HepG2 (cell line): ENCODE measurements around the gene IZUMO4. TPM values are rescaled to one million over a fixed set of nuclear protein-coding genes. Genes with fewer than 3 reads are reported as not detected.

Experiments
- CERS6 ChIP-seq: sonication (generic); formaldehyde crosslinking; IDR thresholded peaks from 2 replicates; pipeline ENCODE4 v1.5.0; 2020; ENCODE audit warnings: missing genetic modification reagents
- FOXK1 ChIP-seq: sonication (generic); formaldehyde crosslinking; IDR thresholded peaks from 2 replicates; pipeline ENCODE4 v1.4.0; 2020; ENCODE audit warnings: low read depth, missing genetic modification reagents, borderline replicate concordance
- GPN1 ChIP-seq: sonication (generic); formaldehyde crosslinking; IDR thresholded peaks from 2 replicates; pipeline ENCODE4 v1.5.1; 2020; ENCODE audit warnings: missing genetic modification reagents, borderline replicate concordance
- KLF16 ChIP-seq, 2 experiments: sonication (generic) in 1 of 2; formaldehyde crosslinking in 1 of 2; IDR thresholded peaks; 2 replicates each; pipeline versions ENCODE4 v1.6.1 to v1.8.0; 2016 to 2023; ENCODE audit warnings: missing genetic modification reagents in 2 of 2, missing compliant biosample characterization in 1 of 2
- NBN ChIP-seq: fragments of 450-650 bp; conservative IDR thresholded peaks from 2 replicates; pipeline ENCODE4 v1.6.1; 2017
- NR1H2 ChIP-seq: sonication (generic); formaldehyde crosslinking; IDR thresholded peaks from 2 replicates; pipeline ENCODE4 v1.8.1; 2022; ENCODE audit warnings: low read depth, missing genetic modification reagents, borderline replicate concordance
- SATB2 ChIP-seq: sonication (generic); formaldehyde crosslinking; IDR thresholded peaks from 2 replicates; pipeline ENCODE4 v1.5.0; 2020; ENCODE audit warnings: missing genetic modification reagents
- USF2 ChIP-seq, 2 experiments: sonication (generic) in 1 of 2; formaldehyde crosslinking in 1 of 2; IDR thresholded peaks; 2 replicates each; pipeline versions ENCODE4 v1.5.1 to v1.6.1; 2011 to 2020; ENCODE audit warnings: borderline replicate concordance in 1 of 2, low read depth in 1 of 2, low read length in 1 of 2, mild to moderate bottlenecking in 1 of 2, missing genetic modification reagents in 1 of 2, moderate library complexity in 1 of 2
- ZFP41 ChIP-seq: sonication (generic); formaldehyde crosslinking; IDR thresholded peaks from 2 replicates; pipeline ENCODE4 v1.4.0; 2020; ENCODE audit warnings: mild to moderate bottlenecking, missing genetic modification reagents, borderline replicate concordance
- ZNF235 ChIP-seq: sonication (generic); formaldehyde crosslinking; IDR thresholded peaks from 2 replicates; pipeline ENCODE4 v1.8.1; 2023; ENCODE audit warnings: mild to moderate bottlenecking, missing genetic modification reagents, borderline replicate concordance
- ZNF337 ChIP-seq: sonication (generic); formaldehyde crosslinking; IDR thresholded peaks from 2 replicates; pipeline ENCODE4 v1.5.1; 2020; ENCODE audit warnings: missing genetic modification reagents, low read depth, mild to moderate bottlenecking, borderline replicate concordance
- ZNF629 ChIP-seq: sonication (generic); formaldehyde crosslinking; conservative IDR thresholded peaks from 2 replicates; pipeline ENCODE4 v1.5.0; 2020; ENCODE audit warnings: missing genetic modification reagents
- ZNF660 ChIP-seq: sonication (generic); formaldehyde crosslinking; IDR thresholded peaks from 2 replicates; pipeline ENCODE4 v1.5.1; 2020; ENCODE audit warnings: mild to moderate bottlenecking, low read depth, missing genetic modification reagents, borderline replicate concordance
- ZNF878 ChIP-seq: sonication (generic); formaldehyde crosslinking; IDR thresholded peaks from 2 replicates; pipeline ENCODE4 v1.8.1; 2023; ENCODE audit warnings: mild to moderate bottlenecking, missing genetic modification reagents, moderate library complexity
- polyA plus RNA-seq, 8 experiments: library from polyadenylated mRNA; depleted of rRNA in 3 of 8; stranded (reverse) in 7 of 8; unstranded in 1 of 8; fragments of >200 nt; fragmentation: Illumina TruSeq in 4 of 8; extraction: Trizol in 4 of 8; gene quantifications; 2 replicates each; pipeline versions ENCODE4 v1.2.1 to v1.2.3, GENCODE V29; 2011 to 2016; ENCODE audit warnings: low read depth in 4 of 8, missing spikeins in 1 of 8, mixed read lengths in 1 of 8; ENCODE audit not compliant: insufficient read depth in 1 of 8
- total RNA-seq, 5 experiments: library from RNA; depleted of rRNA; stranded (reverse); fragments of >200 nt; fragmentation: Illumina TruSeq; extraction: Trizol; gene quantifications; 2 replicates each; pipeline ENCODE4 v1.2.3, GENCODE V29; 2016; ENCODE audit warnings: low read depth in 1 of 5
- TF ChIP-seq, protein P1 (sequence below): sonication (generic); formaldehyde crosslinking; IDR thresholded peaks from one replicate; pipeline ENCODE4 v1.5.1; 2020; ENCODE audit warnings: mild to moderate bottlenecking, missing genetic modification reagents; ENCODE audit errors: not compliant biosample characterization

IZUMO4 gene
- total and polyA plus RNA-seq, 2 of the 13 experiments (the other 11 are each of a cell fraction or from before 2014, with no cell fraction given) = 0.77 to 3.9 TPM

DNA sequence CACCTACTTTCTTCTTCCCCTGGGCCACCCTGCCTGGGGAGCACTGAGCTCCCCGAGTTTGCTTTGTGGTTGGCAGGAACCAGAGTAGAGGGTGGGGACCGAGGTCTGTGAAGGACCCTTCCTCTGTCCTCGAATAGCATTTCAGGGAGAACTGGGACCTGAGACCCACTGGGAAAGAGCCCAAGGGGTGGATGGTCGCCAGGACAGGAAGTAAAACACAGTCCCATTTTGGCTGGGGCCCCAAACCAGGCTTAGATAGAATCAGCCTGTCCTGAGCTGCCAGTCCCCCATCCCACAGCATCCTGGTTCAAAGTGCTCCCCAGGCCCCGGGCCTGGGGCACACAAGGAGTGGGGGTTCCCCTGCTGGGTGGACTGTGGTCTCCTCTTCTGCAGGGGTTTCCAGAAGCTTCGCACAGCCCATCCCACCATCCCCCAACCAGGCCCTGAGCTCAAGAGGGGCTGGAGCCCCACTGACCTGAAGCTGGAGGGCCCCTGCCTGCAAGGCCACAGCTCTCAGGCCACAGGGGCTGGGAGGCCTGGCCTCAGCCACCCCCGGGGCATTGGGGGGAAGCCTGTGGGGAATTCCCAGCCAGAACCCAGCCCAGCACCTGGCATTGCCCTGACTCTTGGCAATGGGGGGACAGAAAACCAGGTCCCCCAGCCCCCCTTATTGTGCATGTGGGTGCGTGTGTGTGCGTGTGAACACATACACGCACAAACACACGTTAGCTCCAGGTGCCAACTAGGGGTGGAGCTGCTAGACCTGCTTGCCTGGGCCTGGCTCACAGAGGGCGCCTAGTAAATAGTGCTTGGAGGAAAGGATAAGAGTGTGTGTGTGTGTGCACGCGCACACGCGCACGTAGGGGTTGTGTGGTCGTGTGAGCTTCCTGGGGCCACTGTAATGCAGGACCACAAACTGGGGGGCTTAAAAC lies 44.7 kb upstream of the IZUMO4 start (continued):
- TF ChIP-seq CERS6 (CRISPR knock-in tag) (no peak), FOXK1 (CRISPR knock-in tag) (no peak), ZNF337 (CRISPR knock-in tag) (no peak), NBN (no peak), SATB2 (CRISPR knock-in tag) (no peak), USF2 (IDR thresholded peaks at IDR 0.05; ENCODE audit: low read depth, low read length) (no peak), USF2 (CRISPR knock-in tag; IDR thresholded peaks at IDR 0.05; ENCODE audit: borderline replicate concordance) (no peak), ZNF629 (CRISPR knock-in tag) (no peak), ZNF878 (CRISPR knock-in tag) (no peak), ZNF660 (no peak), KLF16 (CRISPR knock-in tag; IDR thresholded peaks at IDR 0.05) (no peak), ZNF235 (CRISPR knock-in tag) (peak; percentile 23; the same call in 1 of the 2 replicates), NR1H2 (CRISPR knock-in tag) (no peak), GPN1 (CRISPR knock-in tag) (no peak), ZFP41 (CRISPR knock-in tag) (no peak)
- TF ChIP-seq, protein P1, sequence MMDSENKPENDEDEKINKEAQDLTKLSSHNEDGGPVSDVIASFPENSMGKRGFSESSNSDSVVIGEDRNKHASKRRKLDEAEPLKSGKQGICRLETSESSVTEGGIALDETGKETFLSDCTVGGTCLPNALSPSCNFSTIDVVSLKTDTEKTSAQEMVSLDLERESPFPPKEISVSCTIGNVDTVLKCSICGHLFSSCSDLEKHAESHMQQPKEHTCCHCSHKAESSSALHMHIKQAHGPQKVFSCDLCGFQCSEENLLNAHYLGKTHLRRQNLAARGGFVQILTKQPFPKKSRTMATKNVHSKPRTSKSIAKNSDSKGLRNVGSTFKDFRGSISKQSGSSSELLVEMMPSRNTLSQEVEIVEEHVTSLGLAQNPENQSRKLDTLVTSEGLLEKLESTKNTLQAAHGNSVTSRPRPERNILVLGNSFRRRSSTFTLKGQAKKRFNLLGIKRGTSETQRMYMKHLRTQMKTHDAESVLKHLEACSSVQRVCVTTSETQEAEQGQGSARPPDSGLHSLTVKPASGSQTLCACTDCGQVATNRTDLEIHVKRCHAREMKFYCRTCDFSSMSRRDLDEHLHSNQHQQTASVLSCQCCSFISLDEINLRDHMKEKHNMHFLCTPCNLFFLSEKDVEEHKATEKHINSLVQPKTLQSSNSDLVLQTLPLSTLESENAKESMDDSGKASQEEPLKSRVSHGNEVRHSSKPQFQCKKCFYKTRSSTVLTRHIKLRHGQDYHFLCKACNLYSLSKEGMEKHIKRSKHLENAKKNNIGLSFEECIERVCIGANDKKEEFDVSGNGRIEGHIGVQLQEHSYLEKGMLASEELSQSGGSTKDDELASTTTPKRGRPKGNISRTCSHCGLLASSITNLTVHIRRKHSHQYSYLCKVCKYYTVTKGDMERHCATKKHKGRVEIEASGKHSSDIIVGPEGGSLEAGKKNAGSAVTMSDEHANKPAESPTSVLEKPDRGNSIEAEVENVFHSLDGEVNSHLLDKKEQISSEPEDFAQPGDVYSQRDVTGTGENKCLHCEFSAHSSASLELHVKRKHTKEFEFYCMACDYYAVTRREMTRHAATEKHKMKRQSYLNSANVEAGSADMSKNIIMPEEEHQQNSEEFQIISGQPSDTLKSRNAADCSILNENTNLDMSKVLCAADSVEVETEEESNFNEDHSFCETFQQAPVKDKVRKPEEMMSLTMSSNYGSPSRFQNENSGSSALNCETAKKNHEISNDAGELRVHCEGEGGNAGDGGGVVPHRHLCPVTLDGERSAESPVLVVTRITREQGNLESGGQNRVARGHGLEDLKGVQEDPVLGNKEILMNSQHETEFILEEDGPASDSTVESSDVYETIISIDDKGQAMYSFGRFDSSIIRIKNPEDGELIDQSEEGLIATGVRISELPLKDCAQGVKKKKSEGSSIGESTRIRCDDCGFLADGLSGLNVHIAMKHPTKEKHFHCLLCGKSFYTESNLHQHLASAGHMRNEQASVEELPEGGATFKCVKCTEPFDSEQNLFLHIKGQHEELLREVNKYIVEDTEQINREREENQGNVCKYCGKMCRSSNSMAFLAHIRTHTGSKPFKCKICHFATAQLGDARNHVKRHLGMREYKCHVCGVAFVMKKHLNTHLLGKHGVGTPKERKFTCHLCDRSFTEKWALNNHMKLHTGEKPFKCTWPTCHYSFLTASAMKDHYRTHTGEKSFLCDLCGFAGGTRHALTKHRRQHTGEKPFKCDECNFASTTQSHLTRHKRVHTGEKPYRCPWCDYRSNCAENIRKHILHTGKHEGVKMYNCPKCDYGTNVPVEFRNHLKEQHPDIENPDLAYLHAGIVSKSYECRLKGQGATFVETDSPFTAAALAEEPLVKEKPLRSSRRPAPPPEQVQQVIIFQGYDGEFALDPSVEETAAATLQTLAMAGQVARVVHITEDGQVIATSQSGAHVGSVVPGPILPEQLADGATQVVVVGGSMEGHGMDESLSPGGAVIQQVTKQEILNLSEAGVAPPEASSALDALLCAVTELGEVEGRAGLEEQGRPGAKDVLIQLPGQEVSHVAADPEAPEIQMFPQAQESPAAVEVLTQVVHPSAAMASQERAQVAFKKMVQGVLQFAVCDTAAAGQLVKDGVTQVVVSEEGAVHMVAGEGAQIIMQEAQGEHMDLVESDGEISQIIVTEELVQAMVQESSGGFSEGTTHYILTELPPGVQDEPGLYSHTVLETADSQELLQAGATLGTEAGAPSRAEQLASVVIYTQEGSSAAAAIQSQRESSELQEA (CRISPR knock-in tag) = no peak
